K562 (cell line): ENCODE results near the gene SLC36A3. TPM values are rescaled to one million over a fixed set of nuclear protein-coding genes. Genes with fewer than 3 reads are reported as not detected.

Source experiments
- ATAC-seq: fragments of 200-7000 bp; cut with Tn5 transposase; 3 replicates; pipeline ENCODE4 v1.9.1; 2020; ENCODE audit warnings: moderate library complexity
- BruUV-seq: library from RNA; stranded (reverse); fragments of 400-500 nt; replicated peaks from 2 replicates; lab custom pipeline; 2021; lab: Mats Ljungman, UMichigan
- CTCF ChIA-PET: fragments of 300-600 bp; formaldehyde crosslinking; extraction: SDS; loops from one replicate; lab custom pipeline; 2021; ENCODE audit warnings: low intra/inter-chr PET ratio; lab: Yijun Ruan, JAX
- POLR2A ChIA-PET: fragments of 300-600, 350-650 bp; sonication (Branson Sonifier 250); formaldehyde crosslinking; extraction: SDS; loops from one replicate; lab custom pipeline; 2021; ENCODE audit warnings: antibody characterized with exemption, inconsistent platforms; lab: Yijun Ruan, JAX
- DNase-seq, 4 experiments: peaks; one replicate each; pipeline versions ENCODE4 v3.0.0 to v3.0.0-alpha.2; 2011 to 2018; ENCODE audit warnings: low spot score in 3 of 4, mixed read lengths in 3 of 4; ENCODE audit errors: extremely low read depth in 1 of 4
- FAIRE-seq: peaks from 2 replicates; lab custom pipeline; 2011; peaks lifted over from hg19 to GRCh38; lab: Jason Lieb, UNC
- H2AFZ ChIP-seq: 2 replicates; pipeline ENCODE4 v1.6.0; 2011; ENCODE audit warnings: low read depth, low read length, control low read depth, inconsistent platforms
- H3K27ac ChIP-seq: fragments of 200-600 bp; 3 replicates; pipeline ENCODE4 v1.8.0; 2011; ENCODE audit warnings: low read depth, mild to moderate bottlenecking, control low read depth, inconsistent platforms, low read length, moderate library complexity, mixed read lengths; ENCODE audit errors: extremely low read depth
- H3K27me3 ChIP-seq, 2 experiments: fragments of 300-600 bp in 1 of 2; 2 replicates in 1 of 2; 3 replicates in 1 of 2; pipeline versions ENCODE4 v1.6.0 to v1.8.0; 2011; ENCODE audit warnings: inconsistent platforms in 2 of 2, low read length in 2 of 2, mild to moderate bottlenecking in 1 of 2, mixed read lengths in 1 of 2, moderate library complexity in 1 of 2; ENCODE audit not compliant: control insufficient read depth in 2 of 2, insufficient read depth in 2 of 2
- H3K36me3 ChIP-seq: fragments of 300-600 bp; 3 replicates; pipeline ENCODE4 v1.8.0; 2011; ENCODE audit warnings: mild to moderate bottlenecking, low read length, inconsistent platforms; ENCODE audit not compliant: control insufficient read depth, insufficient read depth
- H3K4me1 ChIP-seq, 2 experiments: fragments of 200-600 bp in 1 of 2; replicated peaks in 1 of 2; 2 replicates in 1 of 2; 3 replicates in 1 of 2; pipeline versions ENCODE4 v1.5.1 to v1.8.0; 2011; ENCODE audit warnings: inconsistent platforms in 2 of 2, low read length in 2 of 2, mild to moderate bottlenecking in 1 of 2, mixed read lengths in 1 of 2, moderate library complexity in 1 of 2; ENCODE audit not compliant: control insufficient read depth in 2 of 2, insufficient read depth in 2 of 2
- H3K4me2 ChIP-seq: 2 replicates; pipeline ENCODE4 v1.6.1; 2011; ENCODE audit warnings: low read length, control low read depth, inconsistent platforms, mixed read lengths; ENCODE audit not compliant: insufficient read depth
- H3K4me3 ChIP-seq: fragments of 200-600 bp; sonication (generic), shearing (Covaris generic); 2 replicates; pipeline ENCODE4 v1.5.1; 2016; ENCODE audit warnings: control low read depth, inconsistent platforms
- H3K79me2 ChIP-seq: fragments of 200-600 bp; 3 replicates; pipeline ENCODE4 v1.8.0; 2011; ENCODE audit warnings: low read length, inconsistent platforms; ENCODE audit not compliant: control insufficient read depth, insufficient read depth
- H3K9ac ChIP-seq, 2 experiments: 2 replicates each; pipeline versions ENCODE4 v1.6.0 to v1.6.1; 2011; ENCODE audit warnings: low read depth in 2 of 2, low read length in 2 of 2, control low read depth in 1 of 2, inconsistent platforms in 1 of 2, mild to moderate bottlenecking in 1 of 2, mixed read lengths in 1 of 2; ENCODE audit not compliant: insufficient read depth in 1 of 2
- H3K9me1 ChIP-seq: one replicate; pipeline ENCODE4 v1.6.0; 2011; ENCODE audit warnings: inconsistent platforms, mild to moderate bottlenecking, low read length, moderate library complexity; ENCODE audit not compliant: control insufficient read depth, insufficient read depth
- H3K9me3 ChIP-seq: replicated peaks from 2 replicates; pipeline ENCODE4 v1.5.1; 2011; ENCODE audit warnings: low read depth, low read length, inconsistent platforms; ENCODE audit not compliant: control insufficient read depth, insufficient read depth
- H4K20me1 ChIP-seq: replicated peaks from 2 replicates; pipeline ENCODE4 v1.6.1; 2011; ENCODE audit warnings: low read length, inconsistent platforms, mixed read lengths; ENCODE audit not compliant: control insufficient read depth, insufficient read depth
- CC2D1A ChIP-seq: fragments of 450-650 bp; IDR thresholded peaks from 2 replicates; pipeline ENCODE4 v1.6.1; 2017; ENCODE audit warnings: mild to moderate bottlenecking
- CREM ChIP-seq: IDR thresholded peaks from 2 replicates; pipeline ENCODE4 v1.6.1; 2014; ENCODE audit warnings: antibody characterized with exemption, low read depth
- FOXA1 ChIP-seq: fragments of 450-650 bp; IDR thresholded peaks from 2 replicates; pipeline ENCODE4 v1.6.1; 2016; ENCODE audit warnings: mild to moderate bottlenecking, borderline replicate concordance
- POLR2B ChIP-seq: fragments of 450-650 bp; IDR thresholded peaks from 2 replicates; pipeline ENCODE4 v1.6.1; 2018; ENCODE audit warnings: low read depth; ENCODE audit not compliant: partially characterized antibody
- PREB ChIP-seq: sonication (generic); formaldehyde crosslinking; IDR thresholded peaks from 2 replicates; pipeline ENCODE4 v1.8.1; 2023; ENCODE audit warnings: mild to moderate bottlenecking, missing genetic modification reagents
- WHSC1 ChIP-seq: IDR thresholded peaks from one replicate; pipeline ENCODE4 v1.6.1; 2012; ENCODE audit warnings: low read length, control low read depth, inconsistent platforms
- ZNF280A ChIP-seq: fragments of 450-650 bp; IDR thresholded peaks from 2 replicates; pipeline ENCODE4 v1.6.1; 2018; ENCODE audit warnings: mild to moderate bottlenecking, low read depth; ENCODE audit not compliant: partially characterized antibody
- WGBS: fragments of 100-300 bp; shearing (Covaris generic); methylation state at CpG from one replicate; pipeline ENCODE4 v1.1.6; 2016; ENCODE audit warnings: low coverage, mixed read lengths; ENCODE audit not compliant: insufficient coverage; ENCODE audit errors: missing lambda C conversion rate; 5-methylcytosine and 5-hydroxymethylcytosine counted together
- in situ Hi-C: fragments of 300-500 bp; cut with MboI; formaldehyde crosslinking; loops from 4 replicates; pipeline ENCODE4 v1.15.0; 2018; ENCODE audit warnings: inconsistent platforms, mixed read lengths
- intact Hi-C: fragments of 100-400 bp; cut with micrococcal nuclease; formaldehyde crosslinking; loops from 2 replicates; pipeline ENCODE4 v1.14.2; 2022
- polyA plus RNA-seq, 8 experiments: library from polyadenylated mRNA; depleted of rRNA in 4 of 8; stranded (reverse) in 5 of 8; unstranded in 3 of 8; fragments of >200 nt; fragmentation: Nextera tagmentation in 2 of 8; fragmentation: Illumina TruSeq in 1 of 8; extraction: Ambion mirVana in 2 of 8; extraction: Trizol in 1 of 8; gene quantifications; 2 replicates each; pipeline versions ENCODE4 v1.2.1 to v1.2.3, GENCODE V29; 2011 to 2014; ENCODE audit warnings: inconsistent platforms in 1 of 8, missing spikeins in 1 of 8
- total RNA-seq, 7 experiments: library from RNA; depleted of rRNA in 6 of 7; stranded (reverse); fragments of >200 nt in 6 of 7; fragmentation: Illumina TruSeq in 2 of 7; extraction: Trizol in 2 of 7; gene quantifications; 2 replicates each; pipeline versions ENCODE4 v1.2.1 to v1.2.3, GENCODE V29; 2011 to 2021; ENCODE audit warnings: low replicate concordance in 1 of 7
- TF ChIP-seq, protein P1 (sequence below), 2 experiments: fragments of 450-650 bp; IDR thresholded peaks; 2 replicates each; pipeline ENCODE4 v1.6.1; 2018; ENCODE audit warnings: mild to moderate bottlenecking in 2 of 2, low read depth in 1 of 2; ENCODE audit not compliant: partially characterized antibody in 2 of 2
- TF ChIP-seq, protein P2 (sequence below): fragments of 450-650 bp; conservative IDR thresholded peaks from 2 replicates; pipeline ENCODE4 v1.6.1; 2016; ENCODE audit warnings: missing genetic modification characterization, low read depth, mild to moderate bottlenecking, control low read depth, missing compliant biosample characterization
- TF ChIP-seq, protein P3 (sequence below): IDR thresholded peaks from 3 replicates; pipeline ENCODE4 v1.6.1; 2011; ENCODE audit warnings: borderline replicate concordance, mild to moderate bottlenecking; ENCODE audit not compliant: insufficient read length, insufficient read depth

SLC36A3 gene
- total and polyA plus RNA-seq, 9 of the 15 experiments (the other 6 are each of a cell fraction or from before 2014, with no cell fraction given), result not detected

DNA sequence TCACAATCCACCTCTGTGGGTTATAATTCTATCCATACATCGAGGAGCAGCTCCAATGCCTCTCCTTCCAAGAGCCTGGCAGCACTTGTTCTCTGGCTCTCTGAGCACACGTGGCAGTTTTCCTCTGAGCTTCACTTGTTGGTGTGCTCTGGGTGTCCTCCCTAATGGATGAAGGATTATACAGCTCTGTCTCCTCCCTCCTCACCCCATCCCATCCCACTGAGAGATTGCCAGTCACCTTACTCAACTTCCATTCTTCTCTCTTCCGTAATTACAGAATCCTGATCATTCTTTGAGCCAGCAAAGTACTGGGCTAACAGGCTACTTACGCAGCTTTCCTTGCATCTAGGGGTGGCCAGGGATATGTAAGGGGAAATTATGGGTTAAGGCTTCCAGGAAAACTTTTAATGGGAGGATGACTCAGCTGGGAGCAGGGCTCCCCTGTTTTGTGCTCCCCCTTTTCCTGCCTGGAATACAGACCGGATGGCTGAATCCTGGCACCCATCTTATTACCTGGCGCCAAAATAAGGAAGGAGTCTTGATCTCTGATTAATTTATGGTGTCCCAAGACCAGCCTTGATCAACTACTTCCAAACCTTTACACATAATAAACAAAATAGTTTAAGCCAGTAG lies 73.4 kb downstream of the SLC36A3 start (continued):
- TF ChIP-seq WHSC1 (no peak), PREB (no peak), POLR2B (no peak)
- TF ChIP-seq, protein P1, sequence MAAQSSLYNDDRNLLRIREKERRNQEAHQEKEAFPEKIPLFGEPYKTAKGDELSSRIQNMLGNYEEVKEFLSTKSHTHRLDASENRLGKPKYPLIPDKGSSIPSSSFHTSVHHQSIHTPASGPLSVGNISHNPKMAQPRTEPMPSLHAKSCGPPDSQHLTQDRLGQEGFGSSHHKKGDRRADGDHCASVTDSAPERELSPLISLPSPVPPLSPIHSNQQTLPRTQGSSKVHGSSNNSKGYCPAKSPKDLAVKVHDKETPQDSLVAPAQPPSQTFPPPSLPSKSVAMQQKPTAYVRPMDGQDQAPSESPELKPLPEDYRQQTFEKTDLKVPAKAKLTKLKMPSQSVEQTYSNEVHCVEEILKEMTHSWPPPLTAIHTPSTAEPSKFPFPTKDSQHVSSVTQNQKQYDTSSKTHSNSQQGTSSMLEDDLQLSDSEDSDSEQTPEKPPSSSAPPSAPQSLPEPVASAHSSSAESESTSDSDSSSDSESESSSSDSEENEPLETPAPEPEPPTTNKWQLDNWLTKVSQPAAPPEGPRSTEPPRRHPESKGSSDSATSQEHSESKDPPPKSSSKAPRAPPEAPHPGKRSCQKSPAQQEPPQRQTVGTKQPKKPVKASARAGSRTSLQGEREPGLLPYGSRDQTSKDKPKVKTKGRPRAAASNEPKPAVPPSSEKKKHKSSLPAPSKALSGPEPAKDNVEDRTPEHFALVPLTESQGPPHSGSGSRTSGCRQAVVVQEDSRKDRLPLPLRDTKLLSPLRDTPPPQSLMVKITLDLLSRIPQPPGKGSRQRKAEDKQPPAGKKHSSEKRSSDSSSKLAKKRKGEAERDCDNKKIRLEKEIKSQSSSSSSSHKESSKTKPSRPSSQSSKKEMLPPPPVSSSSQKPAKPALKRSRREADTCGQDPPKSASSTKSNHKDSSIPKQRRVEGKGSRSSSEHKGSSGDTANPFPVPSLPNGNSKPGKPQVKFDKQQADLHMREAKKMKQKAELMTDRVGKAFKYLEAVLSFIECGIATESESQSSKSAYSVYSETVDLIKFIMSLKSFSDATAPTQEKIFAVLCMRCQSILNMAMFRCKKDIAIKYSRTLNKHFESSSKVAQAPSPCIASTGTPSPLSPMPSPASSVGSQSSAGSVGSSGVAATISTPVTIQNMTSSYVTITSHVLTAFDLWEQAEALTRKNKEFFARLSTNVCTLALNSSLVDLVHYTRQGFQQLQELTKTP (IDR thresholded peaks at IDR 0.05; ENCODE audit: low read depth in 1 of 2, partially characterized antibody in 2 of 2), result no peak

GRCh38 chr5:151228986-151229385 lies 74.6 kb downstream of the SLC36A3 start:
- no TSS peak for BruUV-seq
- Histone ChIP-seq H3K4me3 (no peak overlapping the region), H3K79me2 (no peaks in the 10 kb centered on the region), H3K9me3 (no peaks in the 10 kb centered on the region), H3K4me1 (peaks cover 2 to 3% of the 10 kb centered on the region in 2 experiments; a peak in 2 of 5 replicates), H3K27me3 (peaks cover 5 to 9% of the 10 kb centered on the region in 2 experiments; a peak in 4 of 5 replicates), H3K4me2 (no peak overlapping the region), H4K20me1 (no peaks in the 10 kb centered on the region), H3K9ac (no peak overlapping the region), H3K27ac (no peak overlapping the region), H3K9me1 (no peaks in the 10 kb centered on the region), H2AFZ (no peak overlapping the region), H3K36me3 (no peaks in the 10 kb centered on the region)
- no peak for DNase-seq
- in situ Hi-C loops (no loop called here), intact Hi-C loops (no loop called here)
- CTCF ChIA-PET, result no interaction called here
- ATAC-seq, result no peak
- WGBS, result 23% methylated on average over 2 of the region's 2 CpGs
- POLR2A ChIA-PET, result no interaction called here
- FAIRE-seq, result no peak
- TF ChIP-seq, protein P2, sequence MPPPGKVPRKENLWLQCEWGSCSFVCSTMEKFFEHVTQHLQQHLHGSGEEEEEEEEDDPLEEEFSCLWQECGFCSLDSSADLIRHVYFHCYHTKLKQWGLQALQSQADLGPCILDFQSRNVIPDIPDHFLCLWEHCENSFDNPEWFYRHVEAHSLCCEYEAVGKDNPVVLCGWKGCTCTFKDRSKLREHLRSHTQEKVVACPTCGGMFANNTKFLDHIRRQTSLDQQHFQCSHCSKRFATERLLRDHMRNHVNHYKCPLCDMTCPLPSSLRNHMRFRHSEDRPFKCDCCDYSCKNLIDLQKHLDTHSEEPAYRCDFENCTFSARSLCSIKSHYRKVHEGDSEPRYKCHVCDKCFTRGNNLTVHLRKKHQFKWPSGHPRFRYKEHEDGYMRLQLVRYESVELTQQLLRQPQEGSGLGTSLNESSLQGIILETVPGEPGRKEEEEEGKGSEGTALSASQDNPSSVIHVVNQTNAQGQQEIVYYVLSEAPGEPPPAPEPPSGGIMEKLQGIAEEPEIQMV (tag), result no peak
- no peak for TF ChIP-seq CREM
- TF ChIP-seq FOXA1, result no peak
- TF ChIP-seq CC2D1A, result no peak
- no peak for TF ChIP-seq ZNF280A
- TF ChIP-seq, protein P3, sequence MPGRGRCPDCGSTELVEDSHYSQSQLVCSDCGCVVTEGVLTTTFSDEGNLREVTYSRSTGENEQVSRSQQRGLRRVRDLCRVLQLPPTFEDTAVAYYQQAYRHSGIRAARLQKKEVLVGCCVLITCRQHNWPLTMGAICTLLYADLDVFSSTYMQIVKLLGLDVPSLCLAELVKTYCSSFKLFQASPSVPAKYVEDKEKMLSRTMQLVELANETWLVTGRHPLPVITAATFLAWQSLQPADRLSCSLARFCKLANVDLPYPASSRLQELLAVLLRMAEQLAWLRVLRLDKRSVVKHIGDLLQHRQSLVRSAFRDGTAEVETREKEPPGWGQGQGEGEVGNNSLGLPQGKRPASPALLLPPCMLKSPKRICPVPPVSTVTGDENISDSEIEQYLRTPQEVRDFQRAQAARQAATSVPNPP, result no peak
